GM21737 (cell line): Measurements from ENCODE around the gene CD3G.

Experiments used
- ATAC-seq: cut with Tn5 transposase; IDR thresholded peaks from one replicate; pipeline ENCODE4 v1.9.1; 2021; ENCODE audit warnings: mild to moderate bottlenecking, moderate library complexity; ENCODE audit not compliant: unreplicated experiment

Gene CD3G

GRCh38 chr11:118322721-118323120, 21.4 kb upstream of the CD3G start:
- ATAC-seq = no peak

GRCh38 chr11:118325283-118325682, 18.9 kb upstream of the CD3G start:
- ATAC-seq = no peak

GRCh38 chr11:118328745-118329144, 15.4 kb upstream of the CD3G start:
- no peak for ATAC-seq

GRCh38 chr11:118334745-118335144, 9.4 kb upstream of the CD3G start:
- ATAC-seq = no peak

- no peak for ATAC-seq
Measured at GRCh38 chr11:118338637-118339061, 5.5 kb upstream of the CD3G start.

- ATAC-seq = no peak
Measured at GRCh38 chr11:118339281-118339961, 4.7 kb upstream of the CD3G start.

GRCh38 chr11:118340449-118340848, 3.7 kb upstream of the CD3G start:
- no peak for ATAC-seq

- ATAC-seq = no peak
Measured at GRCh38 chr11:118341261-118341660, 2.9 kb upstream of the CD3G start.

GRCh38 chr11:118341815-118342489, 2.2 kb upstream of the CD3G start:
- ATAC-seq = no peak

GRCh38 chr11:118342503-118343161, 1.5 kb upstream of the CD3G start, which contains the start of gene CD3D:
Gene CD3D, minus strand, starts transcription at chr11:118342705. Its CDS starts 98 bp downstream, at chr11:118342607.
- no peak for ATAC-seq

- ATAC-seq = no peak
Measured at GRCh38 chr11:118343248-118343647, 896 bp upstream of the CD3G start.

- no peak for ATAC-seq
Measured at GRCh38 chr11:118349475-118349874, 5.3 kb downstream of the CD3G start.

GRCh38 chr11:118353084-118353710, 9.1 kb downstream of the CD3G start:
- no peak for ATAC-seq

GRCh38 chr11:118358071-118358470, 13.9 kb downstream of the CD3G start:
- no peak for ATAC-seq

- peak; percentile 93 for ATAC-seq
Measured at GRCh38 chr11:118359295-118359958, 15.3 kb downstream of the CD3G start, which contains the start of gene UBE4A. Gene UBE4A, plus strand, starts transcription at chr11:118359600. Its CDS starts 5,481 bp downstream, at chr11:118365081.

GRCh38 chr11:118364956-118365615, 20.9 kb downstream of the CD3G start:
- ATAC-seq = no peak

- no peak for ATAC-seq
Measured at GRCh38 chr11:118366287-118366686, 22.1 kb downstream of the CD3G start.

GRCh38 chr11:118370774-118371173, 26.6 kb downstream of the CD3G start:
- ATAC-seq = no peak

GRCh38 chr11:118373263-118373662, 29.1 kb downstream of the CD3G start:
- ATAC-seq = no peak

- no peak for ATAC-seq
Measured at GRCh38 chr11:118373871-118374270, 29.7 kb downstream of the CD3G start.
